ENCODE results near the gene AHSA1.
A peak's percentile ranks its signal among the peaks of the same experiment; 100 is the strongest.

AHSA1 gene

DNA sequence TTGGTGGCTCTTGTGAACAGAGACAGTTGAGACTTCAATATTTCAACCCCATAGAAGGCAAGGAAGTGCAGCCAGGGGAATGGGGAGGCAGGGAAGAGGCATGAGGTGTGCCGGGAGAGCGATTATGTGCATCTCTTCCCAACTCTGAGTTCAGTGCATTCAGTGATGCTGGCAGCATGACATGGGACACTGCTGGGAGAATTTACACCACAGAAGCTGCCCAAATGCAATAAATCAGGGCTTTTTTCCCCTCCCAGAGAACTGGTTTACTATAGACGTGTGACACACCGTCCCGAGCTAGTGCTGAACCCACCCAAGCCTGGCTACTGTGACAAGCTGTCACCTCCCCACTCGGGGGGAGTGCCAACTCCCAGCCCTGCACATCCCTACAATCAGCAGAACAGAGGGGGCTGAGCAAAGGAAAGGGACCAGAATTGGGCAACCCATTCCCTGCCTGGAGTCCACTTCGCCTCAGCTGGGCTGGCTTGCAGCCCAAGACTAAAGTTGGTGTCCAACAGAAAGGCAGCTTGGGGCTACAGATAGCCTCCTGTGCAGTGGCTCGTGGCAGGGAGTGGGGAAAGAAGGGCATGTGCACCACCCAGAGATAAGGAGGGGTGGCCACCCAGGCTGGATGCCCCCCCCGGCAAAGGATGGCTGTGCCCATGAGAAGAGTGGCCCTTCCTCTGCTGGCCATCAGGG is 16.7 kb downstream of the AHSA1 start:
- DNase-seq, result no peak

DNA sequence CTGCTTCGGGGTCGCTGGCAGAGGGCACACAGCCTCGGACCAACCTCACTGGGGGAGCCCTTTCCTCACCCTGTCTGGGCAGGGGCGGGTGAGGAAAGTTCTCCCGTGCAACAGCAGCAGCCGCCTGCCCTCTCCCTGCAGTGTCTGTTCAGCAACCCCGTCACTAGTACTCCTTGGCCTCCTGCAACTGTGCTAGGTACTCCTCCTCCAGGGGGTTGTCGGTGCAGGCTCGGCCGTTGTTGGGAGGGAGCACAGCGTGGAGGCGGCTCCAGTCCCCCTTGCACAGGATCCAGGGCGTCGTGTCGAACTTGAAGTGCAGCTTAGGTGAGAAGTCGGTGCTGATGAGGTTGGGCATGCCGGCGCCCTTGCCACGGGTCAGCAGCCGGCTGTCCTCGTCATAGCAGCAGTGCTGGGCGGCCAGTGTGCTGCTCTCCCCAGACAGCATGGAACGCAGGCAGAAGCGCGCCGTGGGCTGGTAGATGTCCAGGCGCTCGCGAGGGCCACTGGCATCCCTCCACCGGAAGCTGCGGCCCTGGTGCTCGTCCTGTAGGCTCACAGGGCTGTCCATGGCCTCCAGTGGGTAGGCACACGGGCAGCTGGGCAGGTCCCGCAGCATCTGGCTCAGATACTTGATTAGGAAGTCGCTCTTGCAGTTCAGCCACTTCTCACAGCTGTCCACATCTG is 17.7 kb downstream of the AHSA1 start:
- no peak for DNase-seq

DNA sequence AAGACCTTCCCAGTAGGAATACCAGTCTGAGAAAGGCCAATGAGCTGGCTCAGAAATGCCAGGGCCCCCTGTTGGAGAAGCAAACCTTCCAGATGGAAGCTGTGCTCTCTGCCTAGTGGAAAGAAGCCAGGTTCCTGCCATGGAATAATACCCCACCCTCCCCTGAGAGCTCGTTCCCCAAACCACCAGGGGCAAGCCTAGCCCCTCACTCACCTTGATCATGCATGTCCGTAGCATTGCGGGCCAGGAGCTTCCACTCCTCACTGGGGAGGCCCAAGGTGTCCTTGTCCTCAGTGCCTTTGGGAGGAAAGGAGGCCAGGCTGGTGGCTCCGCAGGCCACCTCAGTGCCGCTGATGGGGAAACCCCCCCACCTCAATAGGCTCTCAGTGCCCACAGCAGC is 20.1 kb downstream of the AHSA1 start:
- no peak for DNase-seq

DNA sequence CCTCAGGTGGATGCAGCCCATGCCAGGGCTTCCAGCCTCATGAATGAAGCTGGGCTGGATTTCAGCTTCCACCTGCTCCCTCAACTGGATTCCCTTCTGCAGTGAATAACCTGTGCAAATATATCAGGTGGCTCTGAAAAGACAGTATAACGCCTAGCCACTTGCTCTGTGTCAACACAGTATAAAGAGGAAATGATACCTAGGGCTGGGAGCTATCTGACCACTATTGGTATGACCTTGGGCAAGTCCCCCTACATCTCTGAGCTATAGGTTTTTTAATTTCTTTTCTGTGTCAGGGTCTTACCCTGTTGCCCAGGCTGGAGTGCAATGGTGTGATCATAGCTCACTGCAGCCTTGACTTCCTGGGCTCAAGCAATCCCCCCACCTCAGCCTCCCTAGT is 20.9 kb downstream of the AHSA1 start:
- no peak for DNase-seq

DNA sequence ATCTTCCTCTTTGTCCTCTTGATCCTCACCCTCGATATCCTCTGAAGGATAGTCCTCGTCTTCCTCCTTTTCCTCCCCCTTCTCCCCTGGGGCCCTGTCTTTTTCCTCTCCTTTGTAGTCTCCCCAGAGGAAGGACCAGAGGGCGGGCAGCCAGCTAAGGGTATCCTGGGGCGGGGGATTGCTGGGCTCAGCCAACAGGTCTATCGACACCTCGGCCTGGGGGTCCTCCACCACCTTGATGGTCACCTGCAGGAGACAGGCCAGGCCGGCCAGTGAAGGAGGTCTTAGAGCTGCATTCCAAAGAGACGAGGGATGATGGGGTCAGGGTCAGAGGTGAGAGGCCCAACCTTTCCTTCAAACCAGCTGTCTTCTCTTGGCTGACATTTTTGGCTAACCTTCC is 24.5 kb downstream of the AHSA1 start:
- no peak for DNase-seq

DNA sequence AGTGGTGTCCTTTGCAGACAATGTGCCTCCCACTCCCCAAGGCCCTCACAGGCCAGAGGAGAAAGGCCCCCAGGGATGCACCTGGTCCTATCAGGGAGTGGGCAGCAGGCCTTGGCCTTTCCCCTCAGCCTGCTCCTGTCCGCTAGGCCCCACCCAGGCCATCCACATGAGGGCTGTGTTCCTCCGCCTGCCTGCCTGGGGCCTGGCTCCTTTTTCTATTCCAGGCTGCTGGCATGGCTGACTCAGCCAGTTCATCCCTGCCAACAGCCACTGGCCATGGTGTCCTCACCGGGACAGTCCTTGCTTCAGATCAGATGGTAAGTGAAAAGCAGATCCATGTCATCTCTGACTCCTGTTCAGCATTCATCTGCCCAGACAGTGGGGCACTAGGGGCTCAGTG is 27.4 kb downstream of the AHSA1 start:
- DNase-seq, result no peak

DNA sequence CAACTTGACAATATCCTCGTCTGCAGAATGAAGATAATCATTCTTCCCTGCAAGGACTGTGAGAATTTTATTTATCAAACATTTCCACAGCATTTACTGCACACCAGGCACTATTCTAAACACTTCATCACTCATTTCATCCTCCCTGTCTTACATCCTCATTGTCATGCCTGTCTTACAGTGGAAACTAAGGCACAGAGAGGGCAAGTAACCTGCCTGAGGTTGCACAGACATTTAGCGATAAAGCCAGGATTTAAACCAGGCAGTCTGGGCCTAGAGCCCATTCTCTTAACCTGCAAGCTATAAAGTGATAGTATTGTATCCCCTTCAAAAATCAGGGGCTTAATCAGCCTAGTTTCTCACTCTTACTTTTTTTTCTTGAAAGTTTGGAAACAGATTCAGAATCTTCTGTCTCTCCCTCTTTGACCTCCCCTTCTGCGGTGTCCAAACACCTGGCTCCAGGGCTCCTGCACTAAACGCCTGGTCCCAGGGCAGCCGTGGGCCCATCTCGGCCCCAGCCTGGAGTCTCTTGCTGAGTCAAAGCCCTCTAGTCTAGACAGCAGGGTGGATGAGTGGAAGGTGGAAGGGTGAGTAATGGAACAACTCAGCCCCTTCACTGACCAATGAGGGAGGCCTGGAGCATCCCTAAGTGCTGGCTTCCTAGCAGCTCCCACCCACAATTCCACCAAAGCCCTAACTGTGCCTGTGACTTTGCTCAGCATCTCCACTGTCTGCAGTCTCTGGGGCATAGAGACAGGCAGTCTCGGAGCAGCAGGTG is 28.2 kb downstream of the AHSA1 start:
- DNase-seq, result no peak

DNA sequence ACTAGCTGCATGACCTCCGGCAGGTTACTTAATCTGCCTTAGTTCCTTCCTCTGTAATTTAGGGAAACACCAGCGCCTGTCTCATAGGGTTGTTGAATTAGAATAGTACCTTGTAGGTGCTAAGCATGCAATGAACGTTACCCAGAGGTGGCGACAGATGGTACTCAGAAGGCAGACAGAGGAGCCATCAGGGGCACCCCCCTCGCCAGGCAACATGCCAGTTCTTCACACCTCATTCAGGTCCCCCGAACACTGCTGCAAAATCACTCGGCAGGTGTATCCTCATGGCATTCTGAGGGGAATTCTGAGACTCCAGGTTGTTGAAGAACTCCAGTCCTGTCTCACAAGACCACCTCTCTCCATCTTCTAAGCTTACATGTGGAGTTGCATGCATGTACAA is 30.7 kb downstream of the AHSA1 start:
- no peak for DNase-seq

DNA sequence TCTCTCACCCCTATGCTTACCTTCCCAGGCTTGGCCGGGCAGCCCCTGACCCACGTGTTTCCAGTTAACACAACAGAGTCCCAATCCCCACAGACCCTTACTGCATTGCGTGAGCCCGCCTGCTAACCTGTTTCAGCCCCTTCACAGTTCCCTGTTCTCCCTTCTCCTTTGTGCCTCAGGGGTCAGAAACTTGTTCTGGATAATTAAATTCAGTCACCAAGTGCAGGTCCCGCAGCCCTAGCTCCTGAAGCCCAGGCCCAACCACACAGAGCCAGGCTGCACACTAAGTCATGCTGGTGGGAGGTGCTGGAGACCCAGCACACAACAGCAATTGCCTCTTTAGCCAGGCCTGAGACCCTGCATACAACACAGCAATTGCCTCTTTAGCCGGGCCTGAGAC is 31.1 kb downstream of the AHSA1 start:
- DNase-seq, result no peak

DNA sequence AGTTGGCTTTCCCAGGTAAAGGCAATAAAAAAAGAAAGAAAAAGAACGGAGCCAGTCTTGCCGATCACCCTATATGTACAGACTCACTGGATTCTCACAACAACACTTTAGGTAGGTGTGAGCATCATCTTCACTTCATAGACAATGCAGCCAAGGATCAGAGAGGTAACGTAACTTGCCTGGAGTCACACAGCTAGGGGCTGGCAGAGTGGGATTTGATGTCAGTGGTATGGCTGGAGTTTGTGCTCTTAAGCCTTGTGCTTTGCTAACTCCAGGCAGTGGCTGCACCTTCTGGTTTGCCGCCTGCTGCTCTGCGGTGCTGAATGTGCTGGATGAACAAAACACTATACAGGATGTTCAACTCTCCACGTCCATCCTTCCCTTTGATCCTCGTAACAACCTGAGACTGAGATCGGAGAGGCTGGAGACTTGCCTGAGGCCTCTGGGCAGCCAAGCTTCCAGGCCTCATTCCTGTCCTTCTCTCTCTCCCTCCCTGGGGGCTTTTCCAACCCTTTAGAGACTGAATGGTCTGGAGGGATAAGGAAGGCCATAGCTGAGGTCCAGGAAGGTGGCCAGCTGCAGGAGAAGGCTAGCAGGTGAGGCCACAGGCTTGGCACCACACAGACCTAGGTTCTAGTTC is 32.6 kb downstream of the AHSA1 start:
- no peak for DNase-seq

DNA sequence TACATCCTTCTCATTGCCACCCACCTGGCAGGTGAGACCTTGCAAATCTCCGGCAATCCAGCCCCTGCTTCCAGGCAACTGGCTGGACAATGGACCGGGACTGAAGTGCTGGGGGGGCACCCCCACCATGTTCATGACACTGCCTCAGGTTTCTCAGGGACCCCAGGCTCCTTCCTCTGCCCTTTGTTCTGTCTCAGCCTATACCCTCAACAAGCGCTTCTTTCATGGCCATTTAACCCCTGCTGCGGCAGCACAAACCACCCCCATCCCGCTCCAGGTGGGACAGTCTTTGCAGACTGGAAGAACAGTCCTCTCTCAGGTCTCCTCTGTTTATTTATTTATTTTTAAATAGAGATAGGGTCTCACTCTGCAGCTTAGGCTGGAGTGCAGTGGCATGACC is 33.2 kb downstream of the AHSA1 start:
- no peak for DNase-seq

DNA sequence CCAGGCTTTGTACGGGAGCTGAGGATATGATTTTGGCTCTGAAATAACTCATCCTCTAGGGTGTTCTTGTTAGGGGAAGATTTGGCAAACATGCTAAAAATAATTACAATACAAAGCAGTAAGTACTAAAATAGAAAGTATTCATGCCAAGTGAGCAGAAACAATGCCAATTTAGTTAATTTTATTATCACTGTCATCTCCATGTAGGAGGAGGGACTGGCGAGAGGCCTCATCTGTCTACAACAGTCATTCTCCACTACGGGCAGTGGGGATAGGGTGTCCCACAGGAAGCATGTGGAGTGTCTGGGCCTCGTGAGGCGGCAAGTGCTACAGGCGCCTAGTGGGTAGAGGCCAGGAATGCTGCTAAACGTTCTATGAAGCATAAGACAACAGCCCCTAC is 37.4 kb downstream of the AHSA1 start:
- DNase-seq, result no peak

DNA sequence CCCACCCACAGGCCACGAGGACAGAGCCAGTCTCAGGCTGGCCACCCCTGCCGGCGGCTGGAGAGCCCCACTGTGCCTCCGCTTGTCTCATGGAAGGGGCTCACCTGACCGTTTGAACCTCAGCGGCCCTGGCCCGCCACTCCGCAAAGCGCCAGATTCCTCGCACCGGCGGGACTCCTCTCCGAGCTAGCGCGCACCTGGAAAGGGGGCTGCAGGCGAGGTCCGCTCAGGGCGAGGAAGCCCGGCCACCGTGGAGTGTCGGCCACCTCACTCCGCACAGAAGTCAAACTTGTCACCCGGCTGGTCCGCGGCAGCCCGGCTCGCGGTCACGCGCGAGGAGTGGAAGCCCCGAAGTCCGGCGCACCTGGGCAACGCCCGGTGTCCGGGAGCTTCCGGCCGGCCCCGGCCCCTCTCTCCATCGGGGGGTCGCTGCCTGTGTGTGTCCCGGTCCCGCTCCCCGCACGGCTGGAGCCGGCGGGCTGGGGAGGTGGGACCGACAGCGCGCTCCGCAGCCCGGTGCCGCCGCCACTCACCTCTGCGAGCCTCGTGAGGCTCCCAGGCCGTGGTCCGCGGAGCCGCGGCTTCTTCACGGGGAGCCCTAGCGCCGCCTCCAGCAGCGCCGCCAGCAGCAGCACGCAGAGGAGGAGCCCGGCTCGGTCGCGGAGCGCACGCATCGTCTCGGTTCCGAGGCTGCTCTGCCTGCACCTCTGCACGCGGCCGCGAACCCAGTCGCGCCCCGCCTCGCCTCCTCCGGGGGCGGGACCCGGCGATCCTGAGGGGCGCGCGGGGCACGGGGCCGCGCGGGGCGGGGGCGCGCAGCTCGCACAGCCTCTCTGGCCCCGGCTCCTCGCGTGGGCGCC is 40.5 kb downstream of the AHSA1 start, which contains the start of gene ISM2:
TSS of gene ISM2 (minus strand) at position 697 of the 860 bp plus-strand sequence. CDS start at position 674, 23 bp downstream.
- DNase-seq, result peak; percentile 27

DNA sequence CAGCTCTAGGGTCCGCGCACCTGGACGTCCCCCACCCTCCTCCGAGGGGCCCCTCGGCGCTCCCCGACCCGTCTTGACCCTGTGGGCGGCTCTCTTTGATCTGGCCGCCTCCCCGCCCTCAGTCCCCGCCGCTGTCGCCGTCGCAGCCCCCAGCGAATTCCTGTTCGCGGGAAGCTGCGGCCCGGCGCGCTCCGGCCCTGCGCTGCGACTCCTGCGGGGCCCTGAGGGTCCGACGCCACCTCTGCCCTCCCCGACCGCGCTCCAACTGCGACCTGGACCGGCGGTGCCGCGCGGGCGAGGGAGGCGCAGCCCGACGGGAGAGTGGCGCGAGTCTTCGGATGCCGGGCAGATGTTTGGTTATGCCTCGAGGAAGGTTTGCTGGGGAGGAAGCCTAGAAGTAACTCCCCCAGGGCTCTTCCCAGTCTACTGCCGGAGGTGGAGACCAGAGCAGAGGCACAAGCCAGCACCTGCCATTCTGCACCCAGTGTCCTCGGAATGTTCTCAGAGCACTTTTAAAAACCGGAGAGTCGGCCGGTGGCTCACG is 41.2 kb downstream of the AHSA1 start:
- DNase-seq, result no peak

DNA sequence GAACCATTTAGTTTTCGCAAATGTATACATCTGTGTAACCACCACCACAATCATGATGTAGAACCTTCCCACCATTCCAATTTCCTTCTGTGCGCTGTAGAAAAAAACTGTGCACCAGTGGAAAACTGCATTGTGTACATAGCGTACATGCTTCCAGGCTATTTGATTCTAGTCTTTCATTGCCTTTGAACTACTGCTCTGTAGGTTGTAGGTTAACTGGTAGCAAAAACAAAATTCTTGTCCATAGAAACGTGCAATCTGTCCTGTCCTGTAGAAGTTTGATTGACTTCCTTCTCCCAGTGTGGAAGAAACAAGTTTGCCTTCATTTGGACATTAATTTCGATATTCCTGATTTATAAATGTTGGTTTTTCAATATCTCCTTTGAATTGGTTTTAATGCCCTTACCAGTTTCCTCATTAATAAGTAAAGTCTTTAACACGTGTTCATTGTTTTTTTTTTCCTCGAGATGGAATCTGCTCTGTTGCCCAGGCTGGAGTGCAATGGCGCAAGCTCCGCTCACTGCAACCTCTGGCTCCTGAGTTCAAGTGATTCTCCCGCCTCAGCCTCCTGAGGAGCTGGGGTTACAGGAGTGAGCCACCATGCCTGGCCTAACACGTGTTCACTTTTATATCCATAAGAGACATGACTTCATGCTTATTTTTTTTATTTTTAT is 44.4 kb downstream of the AHSA1 start:
- DNase-seq, result no peak

DNA sequence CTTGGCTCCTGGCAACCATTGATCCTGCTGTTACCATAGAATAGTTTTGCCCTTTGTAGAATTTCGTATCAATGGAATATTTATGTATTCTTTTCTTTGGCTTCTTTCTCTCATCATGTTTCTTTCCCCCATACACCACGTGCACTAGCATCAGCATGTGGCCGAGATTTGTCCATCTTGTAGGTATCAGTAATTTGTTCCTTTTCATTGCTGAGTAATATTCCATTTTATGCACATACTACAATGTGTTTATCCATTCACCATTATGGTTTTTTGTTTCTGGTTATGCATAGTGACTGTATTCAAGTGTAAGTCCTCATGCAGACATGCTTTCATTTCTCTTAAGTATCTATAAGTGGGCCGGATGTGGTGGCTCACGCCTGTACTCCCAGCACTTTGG is 45.2 kb downstream of the AHSA1 start:
- no peak for DNase-seq

DNA sequence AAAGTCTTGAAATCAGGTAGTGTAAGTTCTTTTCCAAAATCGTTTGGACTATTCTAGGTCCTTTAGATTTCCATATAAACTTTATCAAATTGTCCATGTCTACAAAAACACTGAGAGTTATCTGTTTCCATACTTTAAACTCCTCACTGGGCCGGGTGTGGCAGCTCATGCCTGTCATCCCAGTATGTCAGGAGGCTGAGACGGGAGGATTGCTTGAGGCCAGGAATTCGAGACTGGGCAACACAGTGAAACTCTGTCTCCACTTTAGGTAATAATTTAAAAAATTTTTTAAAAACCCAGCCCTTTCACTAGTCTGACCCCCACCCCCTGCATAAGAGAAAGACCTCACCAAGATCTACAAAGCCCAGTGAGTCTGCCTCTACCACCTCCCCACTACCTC is 47.1 kb downstream of the AHSA1 start:
- no peak for DNase-seq

DNA sequence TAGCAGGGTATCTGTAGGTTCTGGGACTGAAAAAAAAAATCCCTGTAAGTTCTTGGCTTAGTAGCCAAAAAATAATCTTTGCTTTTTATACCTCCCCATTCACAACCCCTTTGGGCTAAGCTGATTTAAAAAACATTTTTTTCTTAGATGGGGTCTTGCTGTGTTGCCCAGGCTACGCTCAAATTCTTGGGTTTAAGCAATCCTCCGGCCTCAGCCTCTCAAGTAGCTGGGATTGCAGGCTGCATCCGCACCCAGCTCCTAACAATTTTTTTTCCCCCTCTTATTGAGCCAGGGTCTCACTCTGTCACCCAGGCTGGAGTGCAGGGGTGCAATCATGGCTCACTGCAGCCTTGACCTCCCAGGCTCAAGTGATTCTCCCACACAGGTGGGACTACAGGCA is 49.9 kb downstream of the AHSA1 start:
- no peak for DNase-seq

DNA sequence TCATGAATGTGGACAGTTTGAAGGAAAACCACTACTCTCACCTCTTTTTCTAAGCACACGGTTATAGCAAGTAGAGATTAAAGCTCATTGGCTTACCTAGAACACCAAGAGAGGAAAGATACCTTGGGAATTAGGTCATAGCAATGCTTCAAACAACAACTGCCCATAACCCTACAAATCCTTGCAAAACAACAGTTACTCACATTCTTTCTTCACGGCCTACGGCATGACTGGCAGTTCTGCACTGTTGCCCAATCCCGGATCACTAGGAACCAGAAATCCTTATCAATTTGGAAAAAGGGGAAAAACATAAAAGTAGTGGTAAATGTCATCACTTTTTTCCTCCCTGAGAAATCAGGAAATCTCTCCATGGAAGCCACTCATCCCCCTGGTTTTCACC is 50.4 kb downstream of the AHSA1 start:
- DNase-seq, result no peak

DNA sequence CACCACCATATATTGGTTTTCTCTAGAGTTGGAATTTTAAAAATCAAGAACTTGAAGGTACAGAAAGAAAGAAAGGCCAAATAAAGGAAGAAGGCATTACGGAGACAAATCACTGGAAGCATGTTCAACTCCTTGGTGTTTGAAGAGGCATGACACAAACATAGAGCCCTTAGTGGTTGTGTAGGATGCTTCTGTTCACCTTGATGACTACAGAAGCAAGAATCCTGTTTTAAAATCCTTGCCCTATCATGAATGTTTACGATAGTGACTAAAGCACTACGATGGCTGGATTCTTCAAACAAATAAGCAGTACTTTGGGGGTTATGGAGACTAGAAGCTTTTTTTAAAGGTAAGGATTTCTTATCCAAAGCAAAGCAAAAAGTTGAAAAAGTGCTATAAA is 51.0 kb downstream of the AHSA1 start:
- no peak for DNase-seq

DNA sequence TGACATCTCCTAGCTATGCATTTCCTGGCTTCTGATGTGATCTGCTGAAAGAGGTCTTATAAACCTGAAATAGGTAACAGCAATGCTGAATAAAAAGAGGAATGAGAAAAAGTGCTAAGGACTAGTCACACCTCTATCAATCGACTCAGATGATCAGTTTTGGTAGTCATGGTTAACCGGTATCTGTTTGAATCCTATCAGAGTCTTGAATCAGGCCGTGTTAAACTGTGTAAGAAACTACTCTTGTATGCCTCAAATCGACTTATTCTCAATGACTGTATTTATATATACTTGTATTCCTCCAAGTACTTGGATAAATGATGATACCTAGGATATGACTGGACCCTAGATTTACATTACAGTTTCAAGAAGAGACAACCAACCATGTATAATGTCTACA is 51.5 kb downstream of the AHSA1 start:
- DNase-seq, result no peak
